ENCODE measurements around the gene IL17C. TPM values are rescaled to one million over a fixed set of nuclear protein-coding genes. Genes with fewer than 3 reads are reported as not detected.

Gene IL17C
- total and polyA plus RNA-seq, 2 donors (not counting 3 experiments of a cell fraction or from before 2014, with no cell fraction given), result 0.17 TPM; not detected in 1

GRCh38 chr16:88665570-88665969 is 27.2 kb downstream of the IL17C start:
- CTCF ChIA-PET, result interaction anchor here (1.2 to 1.8 kb wide), 3 partner anchors 10 to 39 kb away, joined by 3 to 8 read pairs (median 5); no protein-coding TSS in a partner anchor
- no peak for DNase-seq (ENCODE audit: low read depth, low spot score)
- Histone ChIP-seq H3K79me2 (ENCODE audit: control insufficient read depth, insufficient read depth, low read length) (peaks cover 20% of the 10 kb centered on the region), H3K9ac (replicated peaks; ENCODE audit: extremely low read depth, insufficient read depth, low read length) (no peak overlapping the region), H3K36me3 (ENCODE audit: control insufficient read depth in 2 of 2, extremely low read depth in 1 of 2, insufficient read depth in 2 of 2, low read length in 2 of 2) (no peaks in the 10 kb centered on the region), H4K20me1 (replicated peaks; ENCODE audit: control insufficient read depth, extremely low read depth, insufficient read depth, low read length) (no peaks in the 10 kb centered on the region), H3K27ac (ENCODE audit: insufficient read depth, low read depth, low read length) (no peak overlapping the region), H3K4me1 (ENCODE audit: control insufficient read depth, extremely low read depth, insufficient read depth, low read length) (peaks cover 20% of the 10 kb centered on the region), H3K27me3 (ENCODE audit: control insufficient read depth in 2 of 2, insufficient read depth in 2 of 2, low read length in 2 of 2) (no peaks in the 10 kb centered on the region), H3K4me3 (replicated peaks in 1 of 3; ENCODE audit: insufficient read depth in 1 of 3, low read depth in 1 of 3, low read length in 3 of 3) (no peak overlapping the region), H3K9me3 (replicated peaks; ENCODE audit: control insufficient read depth, insufficient read depth, low read length) (no peaks in the 10 kb centered on the region), H3K9me1 (replicated peaks; ENCODE audit: control insufficient read depth, extremely low read depth, insufficient read depth, low read length) (no peaks in the 10 kb centered on the region), H2AFZ (ENCODE audit: low read depth, low read length) (no peak overlapping the region), H3K4me2 (ENCODE audit: insufficient read depth, low read length) (no peak overlapping the region)
- TF ChIP-seq FOS (IDR thresholded peaks at IDR 0.05; ENCODE audit: borderline replicate concordance, insufficient read depth, low read length), result no peak
- no peak for TF ChIP-seq MAX (IDR thresholded peaks at IDR 0.05; ENCODE audit: insufficient read depth, insufficient read length)
- no peak for TF ChIP-seq EZH2 (IDR thresholded peaks at IDR 0.05; ENCODE audit: borderline replicate concordance, low read depth, low read length, severe bottlenecking)
- no peak for TF ChIP-seq JUN (IDR thresholded peaks at IDR 0.05; ENCODE audit: borderline replicate concordance, insufficient read depth, insufficient read length, low read depth)
- TF ChIP-seq POLR2AphosphoS5 (IDR thresholded peaks at IDR 0.05; ENCODE audit: insufficient read depth, low read depth, low read length), result no peak
- no peak for TF ChIP-seq POLR2A (IDR thresholded peaks at IDR 0.05; ENCODE audit: low read depth, low read length)
- TF ChIP-seq MYC (IDR thresholded peaks at IDR 0.05; ENCODE audit: low read depth, low read length), result no peak
- TF ChIP-seq GATA2 (IDR thresholded peaks at IDR 0.05; ENCODE audit: insufficient read depth, insufficient read length, low read depth, low read length), result no peak
- no peak for TF ChIP-seq CTCF (IDR thresholded peaks at IDR 0.05; ENCODE audit: extremely low read depth in 1 of 2, insufficient read depth in 1 of 2, low read depth in 1 of 2, low read length in 2 of 2)
- intact Hi-C loops (cut with micrococcal nuclease) (no loop called here), dilution Hi-C loops (cut with MboI; ENCODE audit: extremely low pct_ligation_motif_present, low sequenced_read_pairs) (no loop called here)
- POLR2A ChIA-PET, result no interaction called here
- FAIRE-seq, result peak; percentile 4
- no TSS peak for BruUV-seq (replicated peaks)

All from endothelial cell of umbilical vein (primary cell).